Measurements from ENCODE around the gene DNAAF8. TPM values are rescaled to one million over a fixed set of nuclear protein-coding genes. Genes with fewer than 3 reads are reported as not detected.

DNAAF8 gene
- total RNA-seq, 1 experiment from 2014 or later: 0.39 TPM

DNA sequence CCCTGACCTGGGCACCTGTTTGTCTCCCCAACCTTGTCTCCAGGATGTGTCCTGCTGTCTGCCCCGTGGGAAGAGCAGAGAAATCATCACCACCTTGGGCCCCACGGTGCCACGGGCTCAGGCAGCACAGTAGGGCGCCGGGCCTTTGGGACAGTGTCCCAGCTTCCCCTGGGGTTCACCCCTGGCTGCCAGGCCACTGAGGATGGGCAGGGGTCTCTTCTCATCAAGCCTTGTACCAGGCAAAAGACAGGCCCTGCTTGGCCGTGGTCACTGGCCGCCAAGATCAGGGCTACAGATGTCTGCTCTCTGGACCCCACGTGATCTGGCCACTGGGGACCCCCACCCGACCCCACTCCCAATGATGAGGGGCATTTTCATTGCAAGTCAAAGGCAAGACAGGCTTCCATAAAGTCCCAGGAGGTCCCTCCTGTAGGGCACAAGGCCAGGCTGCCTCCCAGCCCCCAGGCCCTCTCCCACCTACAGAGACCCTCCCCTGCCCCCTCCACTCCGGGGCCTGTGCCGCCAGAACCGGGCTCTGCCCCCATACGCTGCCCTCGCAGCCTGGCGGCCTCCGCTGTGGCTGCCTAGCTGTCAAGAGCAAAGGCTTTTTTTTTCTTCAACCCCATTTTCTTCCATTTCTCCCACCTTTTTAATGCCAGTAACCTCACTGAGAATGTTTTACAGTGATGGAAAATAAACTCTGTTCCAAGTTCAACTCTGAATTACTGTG is 14.5 kb downstream of the DNAAF8 start:
- no peak overlapping the region for H3K23ac ChIP-seq (ENCODE audit: insufficient read length, low read depth, low read length)
- no peaks in the 10 kb centered on the region for H3K4me1 ChIP-seq (ENCODE audit: insufficient read depth, low read length)
- Mint-ChIP-seq H3K4me1 (peaks cover 4 to 14% of the 10 kb centered on the region in 2 experiments; a peak in 3 of 4 replicates), H3K4me3 (no peak overlapping the region), H3K27me3 (ENCODE audit: low read depth) (no peaks in the 10 kb centered on the region), H3K27ac (no peak overlapping the region), H3K9me3 (no peaks in the 10 kb centered on the region), H3K36me3 (ENCODE audit: insufficient read depth in 1 of 3, low read depth in 3 of 3) (peaks cover 6 to 24% (median 22%) of the 10 kb centered on the region in 3 experiments; a peak in 6 of 7 replicates)
- no peak overlapping the region for H2BK120ac ChIP-seq (ENCODE audit: low read depth, low read length, poor library complexity, severe bottlenecking)
- H4K8ac ChIP-seq (replicated peaks; ENCODE audit: insufficient read length, low read depth, low read length): no peak overlapping the region
- no peaks in the 10 kb centered on the region for H3K79me1 ChIP-seq (ENCODE audit: insufficient read depth, low read depth, low read length, poor library complexity, severe bottlenecking)
- no peaks in the 10 kb centered on the region for H3K27me3 ChIP-seq (ENCODE audit: insufficient read depth, low read length)
- no peak overlapping the region for H3K27ac ChIP-seq (ENCODE audit: insufficient read length, low read depth, low read length)
- H3K79me2 ChIP-seq (ENCODE audit: insufficient read depth, low read length): no peaks in the 10 kb centered on the region
- no peak overlapping the region for H2BK12ac ChIP-seq (ENCODE audit: insufficient read length, low read depth, low read length)
- H3K14ac ChIP-seq (ENCODE audit: insufficient read depth, low read length): no peak overlapping the region
- H2AK5ac ChIP-seq (ENCODE audit: insufficient read length, low read length): no peak overlapping the region
- H3K18ac ChIP-seq (ENCODE audit: insufficient read length, low read depth, low read length): no peak overlapping the region
- H2BK5ac ChIP-seq (ENCODE audit: insufficient read length, low read length): no peak overlapping the region
- H3K56ac ChIP-seq (ENCODE audit: insufficient read length, low read depth, low read length): no peak overlapping the region
- no CpG with 5 or more reads among the region's 16 CpGs for WGBS (ENCODE audit: extremely low coverage, insufficient read length, low lambda C conversion rate)
- TF ChIP-seq, protein P1, sequence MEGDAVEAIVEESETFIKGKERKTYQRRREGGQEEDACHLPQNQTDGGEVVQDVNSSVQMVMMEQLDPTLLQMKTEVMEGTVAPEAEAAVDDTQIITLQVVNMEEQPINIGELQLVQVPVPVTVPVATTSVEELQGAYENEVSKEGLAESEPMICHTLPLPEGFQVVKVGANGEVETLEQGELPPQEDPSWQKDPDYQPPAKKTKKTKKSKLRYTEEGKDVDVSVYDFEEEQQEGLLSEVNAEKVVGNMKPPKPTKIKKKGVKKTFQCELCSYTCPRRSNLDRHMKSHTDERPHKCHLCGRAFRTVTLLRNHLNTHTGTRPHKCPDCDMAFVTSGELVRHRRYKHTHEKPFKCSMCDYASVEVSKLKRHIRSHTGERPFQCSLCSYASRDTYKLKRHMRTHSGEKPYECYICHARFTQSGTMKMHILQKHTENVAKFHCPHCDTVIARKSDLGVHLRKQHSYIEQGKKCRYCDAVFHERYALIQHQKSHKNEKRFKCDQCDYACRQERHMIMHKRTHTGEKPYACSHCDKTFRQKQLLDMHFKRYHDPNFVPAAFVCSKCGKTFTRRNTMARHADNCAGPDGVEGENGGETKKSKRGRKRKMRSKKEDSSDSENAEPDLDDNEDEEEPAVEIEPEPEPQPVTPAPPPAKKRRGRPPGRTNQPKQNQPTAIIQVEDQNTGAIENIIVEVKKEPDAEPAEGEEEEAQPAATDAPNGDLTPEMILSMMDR (conservative IDR thresholded peaks at IDR 0.05): no peak
- no peak overlapping the region for H4K5ac ChIP-seq (ENCODE audit: insufficient read length, low read depth, low read length)
- no peak overlapping the region for H4K91ac ChIP-seq (ENCODE audit: insufficient read length, low read depth, low read length)
- no peak for DNase-seq
- no peaks in the 10 kb centered on the region for H4K20me1 ChIP-seq (ENCODE audit: control insufficient read depth, insufficient read depth, insufficient read length)
- H3K23me2 ChIP-seq (ENCODE audit: insufficient read length, low read depth, low read length, poor library complexity, severe bottlenecking): no peaks in the 10 kb centered on the region
- no peak overlapping the region for H3K4ac ChIP-seq (ENCODE audit: low read depth, low read length)
- H3T11ph ChIP-seq (ENCODE audit: low read length): no peak overlapping the region
- H3K4me2 ChIP-seq (ENCODE audit: insufficient read depth, insufficient read length, low read length): no peak overlapping the region
- no peak overlapping the region for H3K9ac ChIP-seq (ENCODE audit: extremely low read depth, insufficient read length, low read length)
- H2AFZ ChIP-seq (ENCODE audit: low read length): no peak overlapping the region
- H2BK20ac ChIP-seq (ENCODE audit: low read depth, low read length, poor library complexity, severe bottlenecking): no peak overlapping the region
- H2BK15ac ChIP-seq (ENCODE audit: low read depth, low read length): no peak overlapping the region
- no peaks in the 10 kb centered on the region for H3K9me3 ChIP-seq (ENCODE audit: control insufficient read depth, low read depth, low read length)
